VCaP (cell line): ENCODE measurements around the gene ANKRD23.
A peak's percentile ranks its signal among the peaks of the same experiment; 100 is the strongest.

ENCODE experiments used
- H3K27ac ChIP-seq: fragments of 450-650 bp; 2 replicates; pipeline ENCODE4 v1.5.1; 2017
- CTCF ChIP-seq: fragments of 450-650 bp; conservative IDR thresholded peaks from 2 replicates; pipeline ENCODE4 v1.5.1; 2017; ENCODE audit warnings: mild to moderate bottlenecking, moderate library complexity

Gene ANKRD23

GRCh38 chr2:96875498-96876268, 31.9 kb upstream of the ANKRD23 start:
- TF ChIP-seq CTCF, result no peak
- H3K27ac ChIP-seq, result no peak overlapping the region

DNA sequence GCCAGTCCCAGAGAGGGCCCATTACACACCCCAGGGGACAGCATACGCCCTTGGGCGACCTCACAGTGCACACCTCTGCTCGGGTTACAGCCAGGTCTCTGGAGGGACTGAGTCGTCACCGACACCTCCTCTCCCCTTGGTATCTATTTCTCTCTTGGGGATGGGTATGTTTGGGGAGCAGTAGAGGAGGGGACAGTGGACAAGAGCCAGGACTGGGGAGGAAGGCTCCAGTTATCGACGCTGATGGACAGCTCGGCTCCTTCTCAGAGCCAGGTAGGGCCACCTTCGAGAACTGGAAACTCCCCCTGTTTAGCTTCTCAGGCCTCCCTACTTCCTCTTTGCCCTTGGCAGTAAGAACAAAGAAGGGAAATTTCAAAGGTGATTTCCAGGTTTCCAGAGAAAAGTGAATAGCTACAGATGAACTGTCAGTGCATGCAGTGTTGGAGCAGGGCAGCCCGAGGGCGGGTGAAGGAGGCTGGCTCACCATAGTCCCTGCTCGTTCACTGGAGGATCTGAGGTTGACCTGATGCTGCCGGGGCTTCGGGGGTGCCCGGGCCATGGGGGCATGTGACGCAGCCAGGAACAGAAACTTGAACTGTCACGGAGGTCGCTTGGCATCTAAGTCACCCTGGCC, 30.5 kb upstream of the ANKRD23 start:
- no peak overlapping the region for H3K27ac ChIP-seq
- TF ChIP-seq CTCF, result no peak

DNA sequence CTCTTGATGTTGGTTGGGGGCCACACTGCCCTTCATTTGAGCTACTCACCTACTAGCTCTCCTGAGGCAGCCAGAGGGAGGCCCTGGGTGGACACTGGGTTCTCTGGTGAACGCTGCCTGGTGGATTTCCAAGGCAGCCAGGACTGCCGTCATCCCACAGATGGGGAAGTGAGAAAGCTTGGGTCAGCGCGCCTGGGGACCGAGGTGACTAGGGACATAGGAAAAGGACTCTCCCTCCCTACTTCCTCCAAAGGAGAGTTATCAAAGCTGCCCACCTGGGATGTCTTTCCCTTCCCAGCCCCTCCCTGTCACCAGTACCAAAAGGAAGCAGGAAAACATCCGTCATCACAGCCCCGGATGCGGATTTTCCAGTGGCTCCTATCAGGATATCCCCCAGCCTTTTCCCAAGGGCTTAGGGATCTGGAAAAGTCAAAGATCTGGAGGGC, 29.9 kb upstream of the ANKRD23 start:
- H3K27ac ChIP-seq, result no peak overlapping the region
- no peak for TF ChIP-seq CTCF

DNA sequence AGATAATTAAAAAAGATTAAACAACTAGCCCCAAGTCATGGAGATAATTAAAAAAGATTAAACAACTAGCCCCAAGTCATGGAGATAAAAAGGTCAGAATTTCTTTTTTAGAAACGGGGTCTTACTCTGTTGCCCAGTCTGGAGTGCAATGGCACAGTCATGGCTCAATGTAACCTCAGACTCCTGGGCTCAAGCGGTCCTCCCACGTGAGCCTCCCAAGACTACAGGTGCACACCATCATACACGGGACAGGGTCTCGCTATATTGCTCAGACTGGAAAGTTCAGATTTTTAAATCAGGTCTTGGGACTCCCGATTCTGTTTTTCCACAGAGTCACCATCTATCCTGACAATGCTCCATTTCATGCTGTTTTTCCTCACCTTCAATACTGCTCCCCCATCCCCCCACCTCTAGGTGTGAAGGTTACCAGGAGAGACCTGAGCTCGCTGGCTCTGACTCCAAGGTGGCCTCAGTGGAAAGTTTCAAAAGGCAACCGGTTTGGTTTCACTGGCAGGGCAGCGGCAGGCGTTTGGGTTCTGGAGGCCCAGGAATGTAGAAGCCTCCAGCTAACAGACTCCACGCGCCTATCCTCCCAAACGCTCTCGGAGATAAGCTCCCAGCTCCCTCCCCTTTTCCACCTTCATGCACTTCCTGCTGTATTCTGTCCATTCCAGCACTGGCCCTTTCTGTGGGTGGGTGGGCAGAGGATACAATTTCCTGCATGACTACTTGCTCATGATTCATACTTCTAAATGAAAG, 28.9 kb upstream of the ANKRD23 start:
- no peak overlapping the region for H3K27ac ChIP-seq
- TF ChIP-seq CTCF, result no peak

DNA sequence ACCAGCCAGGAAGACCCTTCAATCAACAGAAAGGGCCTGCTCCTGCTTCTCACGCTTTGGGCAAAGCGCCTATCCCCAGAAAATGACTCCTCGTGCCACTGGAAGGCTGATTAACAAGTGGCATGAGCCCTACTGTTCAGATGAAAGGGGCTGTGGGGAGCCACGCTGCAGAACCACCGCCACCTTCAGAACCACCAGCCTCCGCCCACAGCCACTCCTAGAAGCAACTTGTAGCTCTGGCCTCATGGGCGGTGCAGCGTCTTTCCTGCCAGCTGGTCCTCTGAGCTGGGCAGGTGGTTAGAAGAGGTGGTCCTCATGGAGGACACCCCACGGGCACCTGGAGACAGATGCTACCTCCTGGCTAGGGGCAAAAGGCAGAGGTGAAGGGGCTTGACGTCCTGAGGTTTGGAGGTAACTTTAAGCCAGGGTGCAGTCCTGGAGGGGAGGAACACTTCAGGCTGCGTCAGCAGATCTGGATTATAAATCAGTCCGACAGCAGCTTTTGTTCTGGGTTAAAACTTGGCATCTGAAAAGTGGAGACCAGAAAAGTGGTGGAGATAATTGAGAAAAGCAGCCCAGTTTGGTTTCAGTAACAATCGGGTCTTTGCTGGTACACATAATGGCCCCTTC, 26.9 kb upstream of the ANKRD23 start:
- H3K27ac ChIP-seq, result peak overlapping the region; percentile 95
- no peak for TF ChIP-seq CTCF

GRCh38 chr2:96869822-96870625, 26.2 kb upstream of the ANKRD23 start, which contains the start of gene SEMA4C:
SEMA4C (minus strand) TSS chr2:96870080; CDS start chr2:96867886, 2,194 bp downstream.
- H3K27ac ChIP-seq, result peak within 1 kb of the TSS; percentile 95
- TF ChIP-seq CTCF, result no peak
